ENCODE measurements around the gene DMWD.

GRCh38 chr19:45790942-45791341 lies 1.7 kb downstream of the DMWD start:
- no peak for TF ChIP-seq POLR2A (IDR thresholded peaks at IDR 0.05)
- TF ChIP-seq, protein P1, sequence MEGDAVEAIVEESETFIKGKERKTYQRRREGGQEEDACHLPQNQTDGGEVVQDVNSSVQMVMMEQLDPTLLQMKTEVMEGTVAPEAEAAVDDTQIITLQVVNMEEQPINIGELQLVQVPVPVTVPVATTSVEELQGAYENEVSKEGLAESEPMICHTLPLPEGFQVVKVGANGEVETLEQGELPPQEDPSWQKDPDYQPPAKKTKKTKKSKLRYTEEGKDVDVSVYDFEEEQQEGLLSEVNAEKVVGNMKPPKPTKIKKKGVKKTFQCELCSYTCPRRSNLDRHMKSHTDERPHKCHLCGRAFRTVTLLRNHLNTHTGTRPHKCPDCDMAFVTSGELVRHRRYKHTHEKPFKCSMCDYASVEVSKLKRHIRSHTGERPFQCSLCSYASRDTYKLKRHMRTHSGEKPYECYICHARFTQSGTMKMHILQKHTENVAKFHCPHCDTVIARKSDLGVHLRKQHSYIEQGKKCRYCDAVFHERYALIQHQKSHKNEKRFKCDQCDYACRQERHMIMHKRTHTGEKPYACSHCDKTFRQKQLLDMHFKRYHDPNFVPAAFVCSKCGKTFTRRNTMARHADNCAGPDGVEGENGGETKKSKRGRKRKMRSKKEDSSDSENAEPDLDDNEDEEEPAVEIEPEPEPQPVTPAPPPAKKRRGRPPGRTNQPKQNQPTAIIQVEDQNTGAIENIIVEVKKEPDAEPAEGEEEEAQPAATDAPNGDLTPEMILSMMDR (IDR thresholded peaks at IDR 0.05), result no peak
